GM23338 (cell line): ENCODE data around the gene SZRD1. TPM values are rescaled to one million over a fixed set of nuclear protein-coding genes. Genes with fewer than 3 reads are reported as not detected.

Experiments used
- ATAC-seq: fragments of 200-7000 bp; cut with Tn5 transposase; 3 replicates; pipeline ENCODE4 v1.9.1; 2020
- DNase-seq: peaks from one replicate; pipeline ENCODE4 v3.0.0-alpha.2; 2015; ENCODE audit warnings: low spot score
- H2AFZ ChIP-seq: fragments of 200-600 bp; sonication (generic); 2 replicates; pipeline ENCODE4 v1.8.0; 2016; ENCODE audit warnings: antibody characterized with exemption, mild to moderate bottlenecking, moderate library complexity
- H3F3A ChIP-seq: fragments of 200-600 bp; sonication (generic); replicated peaks from 2 replicates; pipeline ENCODE4 v1.8.0; 2017; ENCODE audit warnings: antibody characterized with exemption, mixed run types, low read depth
- H3K27ac ChIP-seq: fragments of 200-600 bp; sonication (generic); 2 replicates; pipeline ENCODE4 v1.6.1; 2016; ENCODE audit warnings: low read depth
- H3K27me3 ChIP-seq: fragments of 200-600 bp; sonication (generic); 2 replicates; pipeline ENCODE4 v1.8.0; 2016; ENCODE audit warnings: mild to moderate bottlenecking, mixed run types, moderate library complexity; ENCODE audit not compliant: insufficient read depth
- H3K36me3 ChIP-seq: fragments of 200-600 bp; sonication (generic); 2 replicates; pipeline ENCODE4 v1.8.0; 2016; ENCODE audit warnings: mild to moderate bottlenecking; ENCODE audit not compliant: insufficient read depth
- H3K4me1 ChIP-seq: fragments of 200-600 bp; sonication (generic); 2 replicates; pipeline ENCODE4 v1.8.0; 2016; ENCODE audit warnings: mild to moderate bottlenecking, moderate library complexity; ENCODE audit not compliant: insufficient read depth
- H3K4me2 ChIP-seq: fragments of 200-600 bp; sonication (generic); 2 replicates; pipeline ENCODE4 v1.7.1; 2017; ENCODE audit warnings: mixed run types
- H3K4me3 ChIP-seq: fragments of 200-600 bp; sonication (generic); 2 replicates; pipeline ENCODE4 v1.6.1; 2016; ENCODE audit warnings: mixed run types
- H3K79me2 ChIP-seq: fragments of 200-600 bp; sonication (generic); replicated peaks from 2 replicates; pipeline ENCODE4 v1.8.0; 2017; ENCODE audit warnings: mild to moderate bottlenecking; ENCODE audit not compliant: insufficient read depth
- H3K9me2 ChIP-seq: fragments of 200-600 bp; sonication (generic); 2 replicates; pipeline ENCODE4 v1.8.0; 2017; ENCODE audit not compliant: insufficient read depth
- H4K20me1 ChIP-seq: fragments of 200-600 bp; sonication (generic); replicated peaks from 2 replicates; pipeline ENCODE4 v1.8.0; 2017; ENCODE audit warnings: mild to moderate bottlenecking; ENCODE audit not compliant: insufficient read depth
- H3K27ac Mint-ChIP-seq: 2 replicates; pipeline ENCODE4 v1.8.0; 2020; ENCODE audit warnings: inconsistent platforms, mild to moderate bottlenecking, moderate library complexity, mixed read lengths
- H3K27me3 Mint-ChIP-seq: 3 replicates; pipeline ENCODE4 v1.8.0; 2022; ENCODE audit warnings: low read depth, mild to moderate bottlenecking, moderate library complexity, mixed read lengths, inconsistent platforms; ENCODE audit not compliant: insufficient read depth, poor library complexity
- H3K36me3 Mint-ChIP-seq: 3 replicates; pipeline ENCODE4 v1.8.0; 2021; ENCODE audit warnings: low read depth, mild to moderate bottlenecking, inconsistent platforms, moderate library complexity, mixed read lengths
- H3K4me1 Mint-ChIP-seq: 3 replicates; pipeline ENCODE4 v1.8.0; 2020; ENCODE audit warnings: mild to moderate bottlenecking, inconsistent platforms, mixed read lengths
- H3K4me3 Mint-ChIP-seq: 3 replicates; pipeline ENCODE4 v1.8.0; 2021; ENCODE audit warnings: moderate library complexity, mild to moderate bottlenecking, inconsistent platforms, mixed read lengths
- H3K9me3 Mint-ChIP-seq: 3 replicates; pipeline ENCODE4 v1.8.0; 2020; ENCODE audit warnings: moderate library complexity, mild to moderate bottlenecking, inconsistent platforms, mixed read lengths
- CTCF ChIP-seq, 2 experiments: fragments of 200-600 bp in 1 of 2; sonication (generic) in 1 of 2; conservative IDR thresholded peaks; 2 replicates each; pipeline versions ENCODE4 v1.5.1 to v1.6.1; 2016 to 2017; ENCODE audit warnings: antibody characterized with exemption in 2 of 2, low read depth in 2 of 2, mild to moderate bottlenecking in 2 of 2, moderate library complexity in 1 of 2
- EZH2 ChIP-seq: fragments of 200-600 bp; sonication (generic); IDR thresholded peaks from one replicate; pipeline ENCODE4 v1.8.0; 2017; ENCODE audit warnings: antibody characterized with exemption, mild to moderate bottlenecking, low read depth; ENCODE audit not compliant: unreplicated experiment
- EZH2phosphoT487 ChIP-seq: fragments of 200-600 bp; sonication (generic); IDR thresholded peaks from one replicate; pipeline ENCODE4 v1.8.1; 2018; ENCODE audit warnings: antibody characterized with exemption; ENCODE audit not compliant: unreplicated experiment
- POLR2AphosphoS5 ChIP-seq: IDR thresholded peaks from 2 replicates; pipeline ENCODE4 v1.6.1; 2016; ENCODE audit warnings: antibody characterized with exemption, low read depth
- ZNF114 ChIP-seq: fragments of 250-450 bp; sonication (Bioruptor Pico); IDR thresholded peaks from 2 replicates; pipeline ENCODE4 v1.5.0; 2020; ENCODE audit warnings: mild to moderate bottlenecking, moderate library complexity
- ZNF331 ChIP-seq: fragments of 250-450 bp; sonication (Bioruptor Pico); IDR thresholded peaks from 2 replicates; pipeline ENCODE4 v1.5.0; 2020; ENCODE audit warnings: low read depth, mild to moderate bottlenecking, moderate library complexity
- polyA plus RNA-seq: library from polyadenylated mRNA; unstranded; fragments of >200 nt; fragmentation: Nextera tagmentation; extraction: Ambion mirVana; gene quantifications from 2 replicates; pipeline ENCODE4 v1.2.1, GENCODE V29; 2016
- total RNA-seq: library from RNA; depleted of rRNA; stranded (reverse); fragments of >200 nt; shearing (Covaris generic); gene quantifications from 2 replicates; pipeline ENCODE4 v1.2.3, GENCODE V29; 2014
- TF ChIP-seq, protein P1 (sequence below): fragments of 250-450 bp; sonication (Bioruptor Pico); IDR thresholded peaks from 2 replicates; pipeline ENCODE4 v1.5.0; 2020; ENCODE audit warnings: mild to moderate bottlenecking, moderate library complexity

Gene SZRD1
- total and polyA plus RNA-seq, 2 experiments from 2014 or later = 32.5 to 70.9 TPM

DNA sequence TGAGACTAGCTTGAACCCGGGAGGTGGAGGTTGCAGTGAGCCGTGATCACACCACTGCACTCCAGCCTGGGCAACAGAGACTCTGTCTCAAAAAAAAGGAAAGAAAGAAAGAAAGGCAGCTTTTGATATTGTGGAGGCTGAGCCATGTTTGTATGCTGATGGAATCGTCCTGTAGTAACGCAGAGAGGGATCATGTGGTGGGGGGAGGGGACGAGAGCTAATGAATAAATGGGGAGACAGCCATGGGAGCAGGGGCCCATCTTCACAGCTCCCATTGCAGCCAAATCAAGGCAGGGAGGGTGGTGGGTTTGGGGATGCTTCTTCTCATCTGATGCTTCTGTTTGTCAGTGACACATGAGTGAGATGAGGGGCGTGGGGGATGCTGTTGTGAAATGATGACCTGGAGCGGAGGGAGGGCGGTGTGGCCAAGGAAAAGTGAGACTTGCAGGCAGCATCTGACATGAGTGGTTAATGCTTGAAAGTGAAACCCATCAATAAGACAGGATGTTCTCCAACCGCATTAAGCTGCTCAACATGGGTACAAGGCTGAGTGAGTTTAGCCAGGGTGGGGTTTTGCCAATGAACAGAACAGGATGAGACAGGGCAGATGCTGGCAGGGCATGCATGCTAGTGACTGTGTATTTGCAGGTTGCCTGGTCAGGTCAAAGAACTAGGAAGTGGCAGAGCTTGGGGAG lies 53.5 kb downstream of the SZRD1 start:
- H3K79me2 ChIP-seq = no peaks in the 10 kb centered on the region
- no peaks in the 10 kb centered on the region for H3K36me3 Mint-ChIP-seq
- no peak overlapping the region for H3K4me3 ChIP-seq
- H3K9me3 Mint-ChIP-seq = no peaks in the 10 kb centered on the region; the same call in 2 of the 3 replicates
- no peak for TF ChIP-seq CTCF (conservative IDR thresholded peaks at IDR 0.05; ENCODE audit: low read depth in 2 of 2)
- no peaks in the 10 kb centered on the region for H3F3A ChIP-seq
- DNase-seq (no peak), ATAC-seq (no peak)
- H3K4me1 ChIP-seq = no peaks in the 10 kb centered on the region; the same call in 1 of the 2 replicates
- H3K27me3 ChIP-seq = no peaks in the 10 kb centered on the region
- peaks cover 6% of the 10 kb centered on the region for H3K27me3 Mint-ChIP-seq
- H3K27ac Mint-ChIP-seq = no peak overlapping the region
- no peak overlapping the region for H3K4me3 Mint-ChIP-seq
- no peaks in the 10 kb centered on the region for H3K9me2 ChIP-seq
- no peak overlapping the region for H3K27ac ChIP-seq
- H3K4me2 ChIP-seq = 0 out of 2 replicates have a peak overlapping the region, but pooled peaks have one; percentile 55
- no peaks in the 10 kb centered on the region for H4K20me1 ChIP-seq
- H3K4me1 Mint-ChIP-seq = peaks cover 13% of the 10 kb centered on the region
- H3K36me3 ChIP-seq = no peaks in the 10 kb centered on the region
- H2AFZ ChIP-seq = peak overlapping the region; percentile 83

GRCh38 chr1:16421201-16421600 lies 54.2 kb downstream of the SZRD1 start:
- no peak overlapping the region for H2AFZ ChIP-seq
- Mint-ChIP-seq H3K27me3 (peaks cover 6% of the 10 kb centered on the region), H3K36me3 (no peaks in the 10 kb centered on the region), H3K9me3 (no peaks in the 10 kb centered on the region; the same call in 2 of the 3 replicates), H3K4me3 (no peak overlapping the region), H3K4me1 (peaks cover 13% of the 10 kb centered on the region), H3K27ac (no peak overlapping the region)
- H3K36me3 ChIP-seq = no peaks in the 10 kb centered on the region
- H3K4me1 ChIP-seq = no peaks in the 10 kb centered on the region; the same call in 1 of the 2 replicates
- no peak overlapping the region for H3K27ac ChIP-seq
- no peaks in the 10 kb centered on the region for H4K20me1 ChIP-seq
- no peaks in the 10 kb centered on the region for H3K9me2 ChIP-seq
- no peak for DNase-seq
- no peak overlapping the region for H3K4me2 ChIP-seq
- no peaks in the 10 kb centered on the region for H3F3A ChIP-seq
- no peaks in the 10 kb centered on the region for H3K27me3 ChIP-seq
- H3K4me3 ChIP-seq = no peak overlapping the region
- no peaks in the 10 kb centered on the region for H3K79me2 ChIP-seq
- ATAC-seq = no peak
- TF ChIP-seq ZNF114 (CRISPR knock-in tag) (no peak), CTCF (conservative IDR thresholded peaks at IDR 0.05; ENCODE audit: low read depth in 2 of 2) (no peak), ZNF331 (CRISPR knock-in tag) (no peak), POLR2AphosphoS5 (no peak), EZH2 (no peak), EZH2phosphoT487 (no peak)
- TF ChIP-seq, protein P1, sequence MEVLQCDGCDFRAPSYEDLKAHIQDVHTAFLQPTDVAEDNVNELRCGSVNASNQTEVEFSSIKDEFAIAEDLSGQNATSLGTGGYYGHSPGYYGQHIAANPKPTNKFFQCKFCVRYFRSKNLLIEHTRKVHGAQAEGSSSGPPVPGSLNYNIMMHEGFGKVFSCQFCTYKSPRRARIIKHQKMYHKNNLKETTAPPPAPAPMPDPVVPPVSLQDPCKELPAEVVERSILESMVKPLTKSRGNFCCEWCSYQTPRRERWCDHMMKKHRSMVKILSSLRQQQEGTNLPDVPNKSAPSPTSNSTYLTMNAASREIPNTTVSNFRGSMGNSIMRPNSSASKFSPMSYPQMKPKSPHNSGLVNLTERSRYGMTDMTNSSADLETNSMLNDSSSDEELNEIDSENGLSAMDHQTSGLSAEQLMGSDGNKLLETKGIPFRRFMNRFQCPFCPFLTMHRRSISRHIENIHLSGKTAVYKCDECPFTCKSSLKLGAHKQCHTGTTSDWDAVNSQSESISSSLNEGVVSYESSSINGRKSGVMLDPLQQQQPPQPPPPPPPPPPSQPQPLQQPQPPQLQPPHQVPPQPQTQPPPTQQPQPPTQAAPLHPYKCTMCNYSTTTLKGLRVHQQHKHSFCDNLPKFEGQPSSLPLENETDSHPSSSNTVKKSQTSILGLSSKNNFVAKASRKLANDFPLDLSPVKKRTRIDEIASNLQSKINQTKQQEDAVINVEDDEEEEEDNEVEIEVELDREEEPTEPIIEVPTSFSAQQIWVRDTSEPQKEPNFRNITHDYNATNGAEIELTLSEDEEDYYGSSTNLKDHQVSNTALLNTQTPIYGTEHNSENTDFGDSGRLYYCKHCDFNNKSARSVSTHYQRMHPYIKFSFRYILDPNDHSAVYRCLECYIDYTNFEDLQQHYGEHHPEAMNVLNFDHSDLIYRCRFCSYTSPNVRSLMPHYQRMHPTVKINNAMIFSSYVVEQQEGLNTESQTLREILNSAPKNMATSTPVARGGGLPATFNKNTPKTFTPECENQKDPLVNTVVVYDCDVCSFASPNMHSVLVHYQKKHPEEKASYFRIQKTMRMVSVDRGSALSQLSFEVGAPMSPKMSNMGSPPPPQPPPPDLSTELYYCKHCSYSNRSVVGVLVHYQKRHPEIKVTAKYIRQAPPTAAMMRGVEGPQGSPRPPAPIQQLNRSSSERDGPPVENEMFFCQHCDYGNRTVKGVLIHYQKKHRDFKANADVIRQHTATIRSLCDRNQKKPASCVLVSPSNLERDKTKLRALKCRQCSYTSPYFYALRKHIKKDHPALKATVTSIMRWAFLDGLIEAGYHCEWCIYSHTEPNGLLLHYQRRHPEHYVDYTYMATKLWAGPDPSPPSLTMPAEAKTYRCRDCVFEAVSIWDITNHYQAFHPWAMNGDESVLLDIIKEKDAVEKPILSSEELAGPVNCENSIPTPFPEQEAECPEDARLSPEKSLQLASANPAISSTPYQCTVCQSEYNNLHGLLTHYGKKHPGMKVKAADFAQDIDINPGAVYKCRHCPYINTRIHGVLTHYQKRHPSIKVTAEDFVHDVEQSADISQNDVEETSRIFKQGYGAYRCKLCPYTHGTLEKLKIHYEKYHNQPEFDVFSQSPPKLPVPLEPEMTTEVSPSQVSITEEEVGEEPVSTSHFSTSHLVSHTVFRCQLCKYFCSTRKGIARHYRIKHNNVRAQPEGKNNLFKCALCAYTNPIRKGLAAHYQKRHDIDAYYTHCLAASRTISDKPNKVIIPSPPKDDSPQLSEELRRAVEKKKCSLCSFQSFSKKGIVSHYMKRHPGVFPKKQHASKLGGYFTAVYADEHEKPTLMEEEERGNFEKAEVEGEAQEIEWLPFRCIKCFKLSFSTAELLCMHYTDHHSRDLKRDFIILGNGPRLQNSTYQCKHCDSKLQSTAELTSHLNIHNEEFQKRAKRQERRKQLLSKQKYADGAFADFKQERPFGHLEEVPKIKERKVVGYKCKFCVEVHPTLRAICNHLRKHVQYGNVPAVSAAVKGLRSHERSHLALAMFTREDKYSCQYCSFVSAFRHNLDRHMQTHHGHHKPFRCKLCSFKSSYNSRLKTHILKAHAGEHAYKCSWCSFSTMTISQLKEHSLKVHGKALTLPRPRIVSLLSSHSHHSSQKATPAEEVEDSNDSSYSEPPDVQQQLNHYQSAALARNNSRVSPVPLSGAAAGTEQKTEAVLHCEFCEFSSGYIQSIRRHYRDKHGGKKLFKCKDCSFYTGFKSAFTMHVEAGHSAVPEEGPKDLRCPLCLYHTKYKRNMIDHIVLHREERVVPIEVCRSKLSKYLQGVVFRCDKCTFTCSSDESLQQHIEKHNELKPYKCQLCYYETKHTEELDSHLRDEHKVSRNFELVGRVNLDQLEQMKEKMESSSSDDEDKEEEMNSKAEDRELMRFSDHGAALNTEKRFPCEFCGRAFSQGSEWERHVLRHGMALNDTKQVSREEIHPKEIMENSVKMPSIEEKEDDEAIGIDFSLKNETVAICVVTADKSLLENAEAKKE (CRISPR knock-in tag) = no peak
